SU-DHL-6 (cell line): ENCODE data around the gene TMEM263.

Experiments used
- EZH2phosphoT487 ChIP-seq: fragments of 200-600 bp; sonication (generic), shearing (Covaris generic); conservative IDR thresholded peaks from 2 replicates; pipeline ENCODE4 v1.6.1; 2018; ENCODE audit warnings: mild to moderate bottlenecking, antibody characterized with exemption, low read length, moderate library complexity, mixed read lengths
- TF ChIP-seq, protein P1 (sequence below): fragments of 200-600 bp; sonication (generic); IDR thresholded peaks from one replicate; pipeline ENCODE4 v1.5.1; 2017; ENCODE audit warnings: antibody characterized with exemption, mild to moderate bottlenecking, low read length, moderate library complexity; ENCODE audit not compliant: insufficient read depth, poor library complexity, severe bottlenecking

DNA sequence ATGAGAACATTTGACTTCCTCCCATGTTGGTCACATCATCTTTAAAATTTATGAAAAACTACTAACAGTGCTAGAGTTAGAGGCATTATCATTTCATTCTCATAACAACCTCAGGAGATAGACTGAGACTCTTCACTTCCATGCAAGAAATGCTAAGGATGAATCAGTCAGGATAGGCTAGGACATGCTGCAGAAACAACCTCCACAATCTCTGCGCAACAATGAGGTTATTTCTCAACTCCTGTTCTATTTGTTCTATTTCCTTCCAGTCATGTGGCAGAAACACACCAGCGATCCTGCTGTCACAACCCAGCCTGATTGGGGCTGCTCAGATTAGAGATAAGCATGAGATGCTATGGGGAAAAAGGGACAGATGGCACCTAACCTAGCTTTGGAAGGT lies 49.0 kb upstream of the TMEM263 start:
- TF ChIP-seq, protein P1, sequence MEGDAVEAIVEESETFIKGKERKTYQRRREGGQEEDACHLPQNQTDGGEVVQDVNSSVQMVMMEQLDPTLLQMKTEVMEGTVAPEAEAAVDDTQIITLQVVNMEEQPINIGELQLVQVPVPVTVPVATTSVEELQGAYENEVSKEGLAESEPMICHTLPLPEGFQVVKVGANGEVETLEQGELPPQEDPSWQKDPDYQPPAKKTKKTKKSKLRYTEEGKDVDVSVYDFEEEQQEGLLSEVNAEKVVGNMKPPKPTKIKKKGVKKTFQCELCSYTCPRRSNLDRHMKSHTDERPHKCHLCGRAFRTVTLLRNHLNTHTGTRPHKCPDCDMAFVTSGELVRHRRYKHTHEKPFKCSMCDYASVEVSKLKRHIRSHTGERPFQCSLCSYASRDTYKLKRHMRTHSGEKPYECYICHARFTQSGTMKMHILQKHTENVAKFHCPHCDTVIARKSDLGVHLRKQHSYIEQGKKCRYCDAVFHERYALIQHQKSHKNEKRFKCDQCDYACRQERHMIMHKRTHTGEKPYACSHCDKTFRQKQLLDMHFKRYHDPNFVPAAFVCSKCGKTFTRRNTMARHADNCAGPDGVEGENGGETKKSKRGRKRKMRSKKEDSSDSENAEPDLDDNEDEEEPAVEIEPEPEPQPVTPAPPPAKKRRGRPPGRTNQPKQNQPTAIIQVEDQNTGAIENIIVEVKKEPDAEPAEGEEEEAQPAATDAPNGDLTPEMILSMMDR, result no peak
- TF ChIP-seq EZH2phosphoT487, result no peak
